Measurements from ENCODE around the gene FBLL1.
"Not testable (repeated sequence)": the region's sequence is repeated elsewhere in the genome, so short reads cannot be mapped to it uniquely, and the experiment has no call there.

The FBLL1 gene

DNA sequence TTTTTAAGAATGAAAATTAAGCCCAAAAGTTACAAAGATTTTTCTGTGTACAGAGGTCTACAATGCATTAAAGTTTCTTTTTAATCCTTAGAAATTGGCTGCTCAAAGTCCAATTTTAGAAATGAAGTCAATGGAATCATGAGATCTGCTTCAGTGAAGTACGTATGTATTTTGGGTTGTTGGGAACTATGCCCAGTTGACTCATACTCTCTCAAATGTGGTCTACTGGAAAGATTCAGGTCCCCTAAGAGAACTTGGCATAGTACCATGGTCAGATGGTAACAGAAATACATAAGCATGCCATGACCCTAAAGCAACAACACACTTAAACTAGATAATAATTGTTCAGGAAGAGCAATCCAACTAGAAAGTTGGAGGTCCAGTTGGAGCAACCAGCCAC lies 23.0 kb downstream of the FBLL1 start:
- no peak for DNase-seq (ENCODE audit: low spot score)

DNA sequence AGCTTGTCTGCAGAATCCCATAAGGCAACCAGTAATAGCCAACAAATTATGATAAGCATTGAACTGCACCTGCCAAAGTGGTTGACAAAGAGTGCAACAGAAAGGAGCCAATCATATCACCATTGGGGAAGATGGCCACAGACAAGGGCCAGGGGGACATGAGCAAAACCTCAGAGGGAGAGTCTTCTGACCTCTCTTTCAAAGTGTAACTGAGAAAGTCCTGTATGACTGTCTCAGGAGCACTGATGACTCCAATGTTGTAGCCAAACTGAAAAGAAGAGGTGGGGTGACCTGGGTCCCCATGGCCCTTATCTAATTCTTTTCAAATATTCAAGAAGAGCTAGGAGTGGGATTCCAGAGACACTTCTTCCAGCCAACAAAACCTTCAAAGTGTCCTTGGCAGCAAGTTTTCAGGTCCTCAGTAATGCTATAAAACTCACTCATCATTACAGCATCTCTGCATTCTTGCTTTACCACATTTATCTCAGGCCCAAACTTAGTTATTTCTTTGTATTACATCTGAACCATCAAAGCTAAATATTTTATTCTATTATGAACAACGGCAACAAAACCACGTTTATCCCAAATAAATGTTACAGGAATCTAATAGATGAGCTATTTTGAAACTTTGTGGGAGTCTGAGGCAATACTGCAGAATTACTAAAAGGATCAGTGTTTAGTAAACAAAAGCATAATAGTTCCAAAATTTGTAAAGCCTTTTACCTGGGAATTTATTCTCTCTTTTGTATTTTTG lies 24.4 kb downstream of the FBLL1 start:
- no peak for DNase-seq (ENCODE audit: low spot score)

DNA sequence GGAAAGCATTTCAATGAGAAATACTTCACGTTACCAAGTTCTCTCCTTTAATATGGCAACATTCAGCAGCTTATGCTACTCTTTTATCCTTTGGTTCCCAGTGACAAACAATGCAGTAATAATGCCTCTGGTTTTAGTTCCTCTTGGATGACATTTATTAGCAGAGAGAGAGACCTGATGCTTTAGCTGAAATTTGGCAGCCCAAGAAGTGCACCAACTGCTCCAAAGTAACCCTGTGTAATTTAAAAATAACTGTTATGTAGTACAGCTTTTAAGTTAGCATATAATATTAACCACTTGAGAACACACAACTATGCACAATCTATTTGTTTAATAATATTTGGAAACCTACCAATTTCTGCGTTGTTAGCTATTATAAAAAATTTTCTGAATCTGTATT lies 28.3 kb downstream of the FBLL1 start:
- DNase-seq (ENCODE audit: low spot score): no peak

DNA sequence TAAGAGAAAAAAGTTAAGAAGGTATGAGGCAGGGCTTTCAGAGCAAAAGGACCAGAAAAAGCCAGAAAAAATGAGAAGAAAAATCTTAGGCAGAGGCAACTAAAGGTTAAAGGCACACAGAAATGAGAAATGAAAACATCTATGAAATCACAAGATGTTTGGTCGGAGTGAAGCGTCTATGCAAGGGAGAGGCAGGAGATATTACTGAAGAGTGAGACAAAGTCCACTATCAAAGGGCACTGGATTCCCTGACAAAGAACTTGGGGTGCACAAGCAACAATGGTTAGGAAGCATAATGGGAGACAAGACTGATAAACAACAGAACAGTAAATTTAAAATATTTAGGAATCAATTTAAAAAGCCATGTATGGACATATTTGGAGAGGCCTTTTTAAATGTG lies 33.2 kb downstream of the FBLL1 start:
- DNase-seq (ENCODE audit: low spot score): no peak

DNA sequence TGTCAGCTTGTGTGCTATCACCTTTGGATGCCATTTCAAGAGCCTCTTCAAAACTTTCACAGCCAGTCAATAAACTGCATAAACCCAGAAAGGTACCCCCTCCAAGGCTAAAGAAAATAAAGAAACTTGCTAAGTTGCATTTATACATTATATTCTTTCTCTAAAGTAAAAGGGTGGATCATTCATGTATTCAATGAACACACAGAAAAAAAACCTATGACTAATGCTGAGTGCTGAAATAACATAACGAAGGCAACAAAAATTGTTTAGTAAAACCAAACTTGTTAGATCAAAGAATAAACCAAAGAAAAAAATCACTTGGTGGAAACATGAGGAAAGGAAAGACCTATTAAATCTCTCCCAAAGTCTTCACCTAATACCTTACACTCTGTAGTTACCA lies 34.9 kb downstream of the FBLL1 start:
- DNase-seq (ENCODE audit: low spot score): no peak

DNA sequence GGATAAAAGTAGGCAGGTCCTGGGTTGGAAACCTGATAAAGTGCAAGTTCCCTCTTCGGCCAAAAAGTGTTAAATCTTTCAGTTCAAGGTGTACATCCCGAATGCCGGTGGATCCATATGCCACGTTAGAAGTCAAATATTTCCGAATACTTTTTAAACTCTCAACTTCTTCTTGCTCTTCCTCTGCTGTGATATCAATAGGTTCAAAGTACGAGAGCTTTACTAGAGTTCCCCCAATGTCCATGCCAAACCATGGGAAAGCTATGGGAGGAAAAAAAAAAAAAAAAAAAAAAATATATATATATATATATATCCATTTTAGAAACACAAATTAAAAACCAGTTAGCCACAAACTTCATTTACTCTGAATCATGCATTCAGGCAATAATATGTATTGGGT lies 39.6 kb downstream of the FBLL1 start:
- DNase-seq (ENCODE audit: low spot score): no peak

DNA sequence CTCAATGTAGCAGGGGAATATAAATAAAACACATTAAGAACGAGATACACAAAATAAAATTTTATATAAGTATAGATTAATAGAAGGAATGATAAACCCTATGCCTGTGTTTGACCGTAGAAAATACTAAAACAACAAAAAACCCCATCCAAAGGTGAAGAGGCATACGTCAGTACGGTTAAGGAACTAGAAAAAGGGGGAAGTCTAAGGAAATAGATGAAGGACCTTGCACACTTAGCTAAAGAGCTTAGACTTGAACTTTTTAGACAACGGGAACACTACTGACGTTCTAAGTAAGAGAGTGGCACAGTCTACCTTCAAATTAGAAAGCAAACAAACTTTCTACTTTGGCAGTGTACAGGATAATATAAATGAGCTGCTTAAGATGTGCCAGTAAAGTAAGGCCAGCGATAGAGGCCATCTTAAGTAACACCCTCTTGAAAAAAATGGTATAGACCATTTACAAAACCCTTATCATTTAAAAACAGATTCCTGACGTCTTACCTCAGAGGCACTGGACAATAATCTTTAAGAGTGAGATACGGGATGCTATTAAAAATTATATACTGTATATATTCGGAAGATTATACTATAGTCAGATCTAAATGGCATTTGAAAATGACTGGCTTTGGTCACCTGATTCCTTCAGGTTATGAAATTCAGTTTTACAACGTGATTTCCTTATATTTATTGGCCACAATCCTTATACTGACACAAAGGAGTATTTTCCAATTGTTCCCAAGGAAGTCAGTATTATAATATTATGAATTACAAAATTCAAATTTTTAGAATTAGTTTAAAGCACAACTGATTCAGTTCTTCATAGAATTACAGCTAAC lies 41.6 kb downstream of the FBLL1 start:
- DNase-seq (ENCODE audit: low spot score): no peak

DNA sequence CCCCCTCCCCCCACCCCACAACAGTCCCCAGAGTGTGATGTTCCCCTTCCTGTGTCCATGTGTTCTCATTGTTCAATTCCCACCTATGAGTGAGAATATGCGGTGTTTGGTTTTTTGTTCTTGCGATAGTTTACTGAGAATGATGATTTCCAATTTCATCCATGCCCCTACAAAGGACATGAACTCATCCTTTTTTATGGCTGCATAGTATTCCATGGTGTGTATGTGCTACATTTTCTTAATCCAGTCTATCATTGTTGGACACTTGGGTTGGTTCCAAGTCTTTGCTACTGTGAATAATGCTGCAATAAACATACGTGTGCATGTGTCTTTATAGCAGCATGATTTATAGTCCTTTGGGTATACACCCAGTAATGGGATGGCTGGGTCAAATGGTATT lies 44.6 kb downstream of the FBLL1 start:
- DNase-seq (ENCODE audit: low spot score): not testable (repeated sequence)

DNA sequence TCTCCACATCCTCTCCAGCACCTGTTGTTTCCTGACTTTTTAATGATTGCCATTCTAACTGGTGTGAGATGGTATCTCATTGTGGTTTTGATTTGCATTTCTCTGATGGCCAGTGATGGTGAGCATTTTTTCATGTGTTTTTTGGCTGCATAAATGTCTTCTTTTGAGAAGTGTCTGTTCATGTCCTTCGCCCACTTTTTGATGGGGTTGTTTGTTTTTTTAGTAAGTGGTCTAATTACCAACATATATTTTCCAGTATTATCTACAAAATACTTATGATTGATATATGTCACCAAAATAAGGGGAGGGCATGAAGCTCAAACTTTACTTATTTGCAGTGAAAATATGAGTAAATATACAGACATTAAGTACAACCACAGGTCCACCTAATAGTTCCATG lies 45.1 kb downstream of the FBLL1 start:
- DNase-seq (ENCODE audit: low spot score): not testable (repeated sequence)

DNA sequence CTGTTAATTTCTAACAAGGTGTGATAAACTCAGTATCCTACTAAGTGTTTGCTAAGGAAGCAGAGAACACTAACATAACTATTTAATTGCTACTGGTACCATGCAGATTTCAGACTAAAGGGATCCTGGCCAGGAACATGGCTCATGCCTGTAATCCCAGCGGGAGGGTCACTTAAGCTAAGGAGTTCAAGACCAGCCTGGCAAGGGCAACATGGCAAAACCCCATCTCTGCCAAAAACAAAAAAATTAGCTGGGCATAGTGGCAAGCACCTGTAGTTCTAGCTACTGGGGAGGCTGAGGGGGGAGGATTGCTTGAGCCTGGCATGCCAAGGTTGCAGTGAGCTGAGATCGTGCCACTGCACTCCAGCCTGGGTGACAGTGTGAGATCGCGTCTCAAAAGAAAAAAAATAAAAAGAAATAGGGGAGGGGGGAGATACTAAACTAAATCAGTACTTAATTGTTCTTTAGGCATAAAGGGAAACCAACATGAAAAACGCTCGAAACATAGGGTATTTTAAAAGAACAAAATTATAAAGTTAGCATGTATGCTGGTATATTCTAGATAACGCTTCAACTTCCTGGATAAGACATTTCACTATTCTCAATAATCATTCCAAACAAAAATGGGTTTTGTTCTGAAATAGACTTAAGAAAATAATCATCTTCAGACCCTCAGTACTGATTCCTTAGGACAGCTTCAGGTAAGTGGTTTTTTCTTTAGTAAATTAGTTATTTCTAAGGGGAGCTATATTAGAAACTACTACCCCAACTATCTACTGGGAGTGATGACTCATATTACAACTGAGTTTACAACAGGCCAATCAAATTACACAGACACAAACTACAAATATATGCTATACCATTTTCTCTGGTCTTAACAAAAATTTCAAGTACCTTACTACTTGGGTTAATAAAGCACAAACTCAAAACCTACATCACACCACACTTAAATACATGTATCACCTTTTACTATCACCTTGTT lies 46.6 kb downstream of the FBLL1 start:
- DNase-seq (ENCODE audit: low spot score): no peak

DNA sequence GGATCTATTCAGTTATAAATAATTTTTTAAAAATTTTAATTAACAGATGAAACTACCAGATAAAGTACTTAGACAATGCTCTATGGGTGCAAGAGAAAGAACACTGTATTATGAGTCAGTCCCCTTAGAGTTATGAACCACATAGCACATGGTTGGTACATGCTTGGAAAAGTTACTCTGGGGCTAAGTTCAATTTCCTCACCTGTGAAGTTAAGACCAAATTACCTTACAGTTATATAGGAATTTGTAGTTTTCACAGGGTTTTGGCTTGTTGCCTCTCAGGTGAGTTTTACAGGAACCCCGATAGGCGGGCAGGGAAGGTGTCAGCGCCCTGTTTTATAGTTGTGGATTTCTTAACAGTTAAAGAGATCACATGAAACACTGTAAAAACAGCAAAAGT lies 48.9 kb downstream of the FBLL1 start:
- no peak for DNase-seq (ENCODE audit: low spot score)

DNA sequence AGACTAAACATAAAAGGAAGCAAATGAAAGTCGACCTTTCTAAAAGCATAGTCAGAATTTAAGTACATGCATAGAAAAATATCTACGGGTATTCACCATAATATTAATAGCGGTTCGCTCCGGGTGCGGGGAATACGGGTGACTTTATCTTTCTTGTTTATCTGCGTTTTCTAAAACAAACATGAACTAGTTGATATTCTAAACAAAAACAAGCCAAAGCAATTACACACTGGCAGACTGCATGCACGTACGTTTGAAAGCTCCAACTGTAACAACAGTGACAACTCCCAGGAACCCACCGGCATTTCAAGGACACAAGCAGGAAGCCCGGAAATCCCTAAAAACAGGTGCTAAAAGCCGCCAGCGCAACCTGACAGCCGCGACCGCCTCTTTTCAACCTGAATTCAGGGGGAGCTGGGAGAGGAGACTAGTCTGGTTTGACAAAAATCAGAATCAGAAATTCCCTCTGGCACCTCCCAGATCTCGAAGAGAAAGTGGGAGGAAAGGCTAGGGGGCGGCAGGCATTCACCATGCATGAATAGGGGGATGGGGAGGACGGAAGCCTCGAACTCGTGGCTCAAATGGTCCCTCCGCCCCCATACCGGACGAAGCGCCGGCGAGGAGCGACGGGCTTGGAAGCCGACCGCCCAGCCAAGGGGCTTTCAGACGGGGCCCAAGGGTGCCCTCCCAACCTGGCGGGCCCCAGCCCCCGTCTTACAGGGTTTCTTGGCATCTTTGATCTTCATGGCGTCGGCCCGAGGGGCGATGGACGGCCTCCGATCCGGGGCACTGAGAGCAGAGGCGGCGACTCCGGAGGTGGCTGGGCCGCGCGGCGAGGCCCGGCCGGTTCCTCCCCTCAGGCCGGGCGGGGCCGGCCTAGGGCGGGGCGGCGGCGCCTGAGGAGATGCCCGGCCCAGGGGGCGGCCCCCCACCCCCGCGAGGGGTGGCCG lies 49.7 kb downstream of the FBLL1 start, which contains the start of gene PANK3:
Gene PANK3, minus strand, starts transcription at position 831 of the 950 bp plus-strand sequence. Its CDS starts 85 bp downstream, at position 746.
- no peak for DNase-seq (ENCODE audit: low spot score)

DNA sequence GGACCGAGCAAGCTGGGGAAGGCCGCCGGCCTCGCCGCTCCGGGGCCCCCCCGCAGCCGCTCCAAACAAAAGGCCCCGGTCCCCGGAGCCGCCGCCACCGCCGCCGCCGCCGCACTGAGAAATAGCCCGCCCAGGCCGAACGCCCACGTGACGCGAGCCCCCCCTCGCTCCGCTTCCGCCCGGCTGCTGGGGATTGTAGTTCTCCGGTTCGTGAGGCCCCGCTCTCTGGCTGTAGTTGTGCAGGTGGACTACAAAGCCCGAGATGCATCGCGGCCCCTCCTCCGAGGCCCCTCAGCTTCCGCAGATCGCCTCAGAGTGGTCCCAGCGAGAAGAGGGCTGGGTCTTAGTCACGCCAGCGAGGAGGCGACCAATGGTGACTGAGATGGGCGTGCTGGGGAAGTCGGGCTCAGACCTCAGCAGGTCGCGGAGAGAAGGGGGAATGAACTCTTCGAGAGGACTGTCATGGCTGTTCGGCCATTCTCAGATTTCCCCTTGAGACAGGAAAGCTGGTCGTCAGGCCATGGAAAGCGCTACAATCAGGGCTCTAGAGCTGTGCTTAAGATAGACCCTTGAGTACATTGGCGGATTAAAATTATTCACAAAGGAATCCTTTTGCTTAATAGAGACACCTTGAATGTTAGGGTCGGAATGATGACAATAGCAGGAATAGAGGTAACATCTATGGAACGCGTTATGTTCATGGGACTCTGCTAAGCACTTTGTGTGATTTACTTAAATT lies 50.6 kb downstream of the FBLL1 start:
- DNase-seq (ENCODE audit: low spot score): peak; percentile 97

DNA sequence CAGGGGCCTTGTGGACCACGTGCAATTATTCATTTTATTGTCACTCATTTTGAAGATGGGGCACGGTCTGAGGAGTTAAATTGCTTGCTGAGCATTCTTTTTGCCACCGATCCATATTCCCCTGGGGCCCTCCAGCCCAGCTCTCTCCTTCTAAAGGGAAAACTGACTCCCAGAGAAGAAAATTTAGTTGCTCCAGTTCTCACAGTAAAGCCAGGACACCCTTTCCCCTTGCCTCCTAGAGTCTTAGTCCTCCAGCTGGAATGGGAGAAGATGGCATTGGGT lies 51.1 kb downstream of the FBLL1 start:
- DNase-seq (ENCODE audit: low spot score): no peak
